Neural progenitor cell (in vitro differentiated cells): ENCODE data around the gene ADAMTS12. TPM values are rescaled to one million over a fixed set of nuclear protein-coding genes. Genes with fewer than 3 reads are reported as not detected.

Experiments
- DNase-seq: peaks from one replicate; pipeline ENCODE4 v3.0.0-alpha.2; 2016; ENCODE audit warnings: low spot score
- H2AFZ ChIP-seq: fragments of 200-600 bp; sonication (generic); replicated peaks from 2 replicates; pipeline ENCODE4 v1.6.1; 2016; ENCODE audit warnings: antibody characterized with exemption
- H3F3A ChIP-seq: fragments of 200-600 bp; sonication (generic); 2 replicates; pipeline ENCODE4 v1.6.1; 2016; ENCODE audit warnings: antibody characterized with exemption, low read depth
- H3K27ac ChIP-seq: fragments of 200-600 bp; sonication (generic); 2 replicates; pipeline ENCODE4 v1.5.1; 2016; ENCODE audit warnings: mild to moderate bottlenecking
- H3K27me3 ChIP-seq: fragments of 200-600 bp; sonication (generic); 2 replicates; pipeline ENCODE4 v1.6.1; 2016; ENCODE audit warnings: mild to moderate bottlenecking, moderate library complexity
- H3K36me3 ChIP-seq: fragments of 200-600 bp; sonication (generic); 2 replicates; pipeline ENCODE4 v1.5.1; 2016
- H3K4me1 ChIP-seq: fragments of 200-600 bp; sonication (generic); 2 replicates; pipeline ENCODE4 v1.6.1; 2016; ENCODE audit warnings: mixed run types
- H3K4me2 ChIP-seq: fragments of 200-600 bp; sonication (generic); 2 replicates; pipeline ENCODE4 v1.6.1; 2016
- H3K4me3 ChIP-seq: fragments of 200-600 bp; sonication (generic); 2 replicates; pipeline ENCODE4 v1.5.1; 2016
- H3K79me2 ChIP-seq: fragments of 200-600 bp; sonication (generic); 2 replicates; pipeline ENCODE4 v1.6.1; 2016; ENCODE audit warnings: low read depth
- H3K9ac ChIP-seq: fragments of 200-600 bp; sonication (generic); 2 replicates; pipeline ENCODE4 v1.6.1; 2016
- H3K9me3 ChIP-seq: fragments of 200-600 bp; sonication (generic); 2 replicates; pipeline ENCODE4 v1.5.1; 2016; ENCODE audit warnings: low read depth
- H4K20me1 ChIP-seq: fragments of 200-600 bp; sonication (generic); 2 replicates; pipeline ENCODE4 v1.6.1; 2016; ENCODE audit warnings: low read depth
- H3K27ac Mint-ChIP-seq: 3 replicates; pipeline ENCODE4 v1.8.0; 2021; ENCODE audit warnings: mixed read lengths
- H3K27me3 Mint-ChIP-seq: 2 replicates; pipeline ENCODE4 v1.8.0; 2022; ENCODE audit warnings: low read depth, mild to moderate bottlenecking, inconsistent platforms, moderate library complexity, mixed read lengths; ENCODE audit not compliant: insufficient read depth
- H3K36me3 Mint-ChIP-seq: 3 replicates; pipeline ENCODE4 v1.8.0; 2021; ENCODE audit warnings: mixed read lengths
- H3K4me1 Mint-ChIP-seq: 3 replicates; pipeline ENCODE4 v1.8.0; 2021; ENCODE audit warnings: mixed read lengths
- H3K4me3 Mint-ChIP-seq: 3 replicates; pipeline ENCODE4 v1.8.0; 2021; ENCODE audit warnings: mild to moderate bottlenecking, moderate library complexity, mixed read lengths
- H3K9me3 Mint-ChIP-seq: 3 replicates; pipeline ENCODE4 v1.8.0; 2020; ENCODE audit warnings: mixed read lengths
- CTCF ChIP-seq: fragments of 200-600 bp; sonication (generic); IDR thresholded peaks from 2 replicates; pipeline ENCODE4 v1.5.1; 2017; ENCODE audit warnings: antibody characterized with exemption, mild to moderate bottlenecking
- EZH2 ChIP-seq: fragments of 200-600 bp; sonication (generic); IDR thresholded peaks from 2 replicates; pipeline ENCODE4 v1.6.1; 2017; ENCODE audit warnings: antibody characterized with exemption, mild to moderate bottlenecking, moderate library complexity
- EZH2phosphoT487 ChIP-seq: fragments of 200-600 bp; sonication (generic); IDR thresholded peaks from 2 replicates; pipeline ENCODE4 v1.6.1; 2017; ENCODE audit warnings: antibody characterized with exemption
- total RNA-seq: library from RNA; depleted of rRNA; stranded (reverse); fragments of >200 nt; gene quantifications from 2 replicates; pipeline ENCODE4 v1.2.3, GENCODE V29; 2015; ENCODE audit warnings: low replicate concordance

Gene ADAMTS12
- total RNA-seq, 1 donor from 2014 or later, result 15.6 TPM

- Histone ChIP-seq H3K36me3 (no peaks in the 10 kb centered on the region), H3K27ac (no peak overlapping the region), H3K79me2 (no peaks in the 10 kb centered on the region), H3K27me3 (no peaks in the 10 kb centered on the region), H3K4me1 (peaks cover 18% of the 10 kb centered on the region), H3K4me2 (no peak overlapping the region), H3F3A (peaks cover 3% of the 10 kb centered on the region), H3K4me3 (no peak overlapping the region), H3K9me3 (no peaks in the 10 kb centered on the region), H3K9ac (no peak overlapping the region), H4K20me1 (peaks cover 7% of the 10 kb centered on the region), H2AFZ (no peak overlapping the region)
- Mint-ChIP-seq H3K36me3 (peaks cover 12% of the 10 kb centered on the region), H3K27ac (no peak overlapping the region), H3K4me1 (peaks cover 15% of the 10 kb centered on the region), H3K27me3 (peaks cover 3% of the 10 kb centered on the region), H3K4me3 (no peak overlapping the region), H3K9me3 (no peaks in the 10 kb centered on the region)
- no peak for TF ChIP-seq EZH2
- no peak for TF ChIP-seq EZH2phosphoT487
- TF ChIP-seq CTCF, result no peak
- DNase-seq, result no peak
Measured at GRCh38 chr5:33611877-33612276, 279.9 kb downstream of the ADAMTS12 start.

DNA sequence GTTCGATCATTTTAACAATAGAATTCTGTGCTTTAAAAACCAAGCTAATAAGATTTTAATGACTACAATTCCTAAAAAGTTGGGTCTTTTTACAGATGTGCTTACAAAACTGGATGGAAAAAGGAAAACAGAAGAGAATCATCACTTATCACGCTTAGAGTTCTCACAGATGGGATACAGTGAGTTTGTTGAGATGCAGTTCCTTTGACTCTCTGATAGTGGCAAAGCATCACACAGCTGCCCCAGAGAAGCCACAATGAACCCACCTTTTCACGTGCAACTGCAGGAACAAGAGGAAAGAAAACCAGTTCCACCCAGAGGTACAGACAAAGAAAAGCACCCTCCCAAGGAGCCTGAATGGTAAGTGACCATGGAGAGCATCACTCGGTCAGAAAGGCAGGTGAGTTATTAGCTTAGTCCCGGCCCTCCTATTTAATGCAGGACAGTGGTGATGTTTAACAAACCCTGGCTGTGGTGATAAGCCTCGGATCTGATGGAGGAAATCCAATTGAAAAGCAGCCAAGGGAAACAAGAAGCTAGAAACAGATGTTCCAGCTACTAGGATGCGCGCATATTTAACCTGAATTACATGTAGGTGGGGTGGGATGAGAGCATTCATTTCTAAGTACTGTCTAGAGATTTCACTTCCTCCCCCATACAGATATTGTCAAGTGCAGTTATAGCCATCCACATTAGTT is 283.3 kb downstream of the ADAMTS12 start:
- peak; percentile 5 for DNase-seq
- Mint-ChIP-seq H3K36me3 (peaks cover 7% of the 10 kb centered on the region), H3K4me1 (peaks cover 3% of the 10 kb centered on the region), H3K27ac (peak overlapping the region; percentile 74), H3K4me3 (no peak overlapping the region), H3K9me3 (no peaks in the 10 kb centered on the region), H3K27me3 (peaks cover 3% of the 10 kb centered on the region)
- no peaks in the 10 kb centered on the region for H3K36me3 ChIP-seq
- H3K4me2 ChIP-seq, result no peak overlapping the region
- H3K9ac ChIP-seq, result no peak overlapping the region
- no peak overlapping the region for H2AFZ ChIP-seq
- no peaks in the 10 kb centered on the region for H3K79me2 ChIP-seq
- H4K20me1 ChIP-seq, result no peaks in the 10 kb centered on the region
- TF ChIP-seq EZH2phosphoT487 (no peak), EZH2 (no peak), CTCF (no peak)
- H3K27me3 ChIP-seq, result no peaks in the 10 kb centered on the region
- H3K9me3 ChIP-seq, result no peaks in the 10 kb centered on the region
- no peak overlapping the region for H3K27ac ChIP-seq
- no peaks in the 10 kb centered on the region for H3K4me1 ChIP-seq
- H3F3A ChIP-seq, result peaks cover 3% of the 10 kb centered on the region
- no peak overlapping the region for H3K4me3 ChIP-seq

DNA sequence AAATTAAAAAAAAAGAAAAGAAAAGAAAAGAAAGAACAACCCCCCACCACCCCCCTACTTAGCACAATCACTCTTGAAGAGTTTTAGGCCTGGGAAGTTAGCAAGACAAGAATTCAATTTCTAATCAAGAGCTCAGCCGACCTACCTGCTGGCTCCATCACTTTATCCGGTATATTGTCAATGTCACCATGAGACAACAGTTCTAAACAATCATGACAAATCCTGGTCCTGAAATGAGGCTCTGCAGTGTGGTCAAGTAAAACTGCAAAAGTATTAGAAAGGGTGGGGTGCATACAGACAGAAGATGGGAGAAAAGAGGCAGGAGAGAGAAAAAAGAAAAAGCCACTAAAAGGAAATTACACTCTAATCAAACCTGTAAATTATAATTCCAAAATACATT is 287.3 kb downstream of the ADAMTS12 start:
- H2AFZ ChIP-seq, result no peak overlapping the region
- no peaks in the 10 kb centered on the region for H3K36me3 Mint-ChIP-seq
- H3K4me3 Mint-ChIP-seq, result no peak overlapping the region
- H3K4me2 ChIP-seq, result no peak overlapping the region
- TF ChIP-seq EZH2phosphoT487, result no peak
- TF ChIP-seq EZH2, result no peak
- no peak for TF ChIP-seq CTCF
- H3K27me3 Mint-ChIP-seq, result no peaks in the 10 kb centered on the region
- H3K4me1 ChIP-seq, result peaks cover 10% of the 10 kb centered on the region
- H3K36me3 ChIP-seq, result no peaks in the 10 kb centered on the region
- H4K20me1 ChIP-seq, result no peaks in the 10 kb centered on the region
- no peak overlapping the region for H3K27ac Mint-ChIP-seq
- no peak overlapping the region for H3K4me3 ChIP-seq
- H3K4me1 Mint-ChIP-seq, result peaks cover 20% of the 10 kb centered on the region
- no peaks in the 10 kb centered on the region for H3K9me3 Mint-ChIP-seq
- no peak overlapping the region for H3K9ac ChIP-seq
- peaks cover 3% of the 10 kb centered on the region for H3F3A ChIP-seq
- no peak overlapping the region for H3K27ac ChIP-seq
- no peaks in the 10 kb centered on the region for H3K27me3 ChIP-seq
- no peaks in the 10 kb centered on the region for H3K79me2 ChIP-seq
- DNase-seq, result no peak
- no peaks in the 10 kb centered on the region for H3K9me3 ChIP-seq
